ENCODE data around the gene EFNA5.

GRCh38 chr5:107680099-107680498, 9.4 kb upstream of the EFNA5 start:
- TF ChIP-seq POLR2AphosphoS5 (IDR thresholded peaks at IDR 0.05) (no peak), CTCF (IDR thresholded peaks at IDR 0.05) (no peak), POLR2A (IDR thresholded peaks at IDR 0.05) (no peak)

All from prostate gland (tissue), 2 donors.